GM12872 (cell line): ENCODE measurements around the gene SLC25A26.

Experiments used
- TF ChIP-seq, protein P1 (sequence below): IDR thresholded peaks from 3 replicates; pipeline ENCODE4 v1.5.1; 2011; ENCODE audit warnings: low read depth, mild to moderate bottlenecking, low read length, moderate library complexity; ENCODE audit not compliant: insufficient read depth

Gene SLC25A26

DNA sequence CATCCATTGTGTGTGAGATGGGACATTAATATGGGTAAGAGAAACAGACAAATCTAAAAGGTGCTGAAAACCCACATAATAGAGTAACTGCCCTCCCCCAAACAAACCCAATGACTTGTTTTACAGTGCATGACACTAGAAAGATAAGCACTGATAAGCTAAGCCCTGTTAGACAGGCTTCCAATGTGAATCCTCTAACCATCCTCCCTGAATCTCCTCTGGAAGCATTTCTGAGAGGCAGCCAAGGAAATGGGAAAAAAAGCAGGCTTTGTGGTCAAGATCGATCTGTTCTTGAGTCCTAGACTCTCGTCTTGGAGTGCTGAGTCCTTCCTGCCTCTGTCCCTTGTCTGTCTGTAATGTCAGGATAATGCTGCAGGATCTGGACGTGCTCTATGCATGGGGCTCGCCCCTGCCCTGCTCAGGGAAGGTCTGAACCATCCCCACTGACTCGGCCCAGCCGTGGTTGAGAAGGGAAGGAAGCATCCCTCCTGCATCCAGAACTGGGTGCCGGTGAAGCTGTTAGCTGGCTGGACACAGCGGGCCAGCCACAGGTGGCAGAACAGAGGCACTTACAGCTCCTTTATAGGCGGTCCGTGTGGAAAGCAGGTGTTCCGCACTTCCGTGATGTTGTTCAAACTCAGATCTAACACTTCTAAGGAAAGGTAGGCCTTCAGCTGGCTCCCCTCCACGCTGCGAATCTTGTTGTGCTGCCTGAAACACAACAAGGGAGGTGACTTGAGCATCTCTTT, 195.9 kb downstream of the SLC25A26 start:
- TF ChIP-seq, protein P1, sequence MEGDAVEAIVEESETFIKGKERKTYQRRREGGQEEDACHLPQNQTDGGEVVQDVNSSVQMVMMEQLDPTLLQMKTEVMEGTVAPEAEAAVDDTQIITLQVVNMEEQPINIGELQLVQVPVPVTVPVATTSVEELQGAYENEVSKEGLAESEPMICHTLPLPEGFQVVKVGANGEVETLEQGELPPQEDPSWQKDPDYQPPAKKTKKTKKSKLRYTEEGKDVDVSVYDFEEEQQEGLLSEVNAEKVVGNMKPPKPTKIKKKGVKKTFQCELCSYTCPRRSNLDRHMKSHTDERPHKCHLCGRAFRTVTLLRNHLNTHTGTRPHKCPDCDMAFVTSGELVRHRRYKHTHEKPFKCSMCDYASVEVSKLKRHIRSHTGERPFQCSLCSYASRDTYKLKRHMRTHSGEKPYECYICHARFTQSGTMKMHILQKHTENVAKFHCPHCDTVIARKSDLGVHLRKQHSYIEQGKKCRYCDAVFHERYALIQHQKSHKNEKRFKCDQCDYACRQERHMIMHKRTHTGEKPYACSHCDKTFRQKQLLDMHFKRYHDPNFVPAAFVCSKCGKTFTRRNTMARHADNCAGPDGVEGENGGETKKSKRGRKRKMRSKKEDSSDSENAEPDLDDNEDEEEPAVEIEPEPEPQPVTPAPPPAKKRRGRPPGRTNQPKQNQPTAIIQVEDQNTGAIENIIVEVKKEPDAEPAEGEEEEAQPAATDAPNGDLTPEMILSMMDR = no peak

GRCh38 chr3:66418475-66418931, 197.7 kb downstream of the SLC25A26 start:
- TF ChIP-seq, protein P1 = no peak

GRCh38 chr3:66419036-66419435, 198.2 kb downstream of the SLC25A26 start:
- TF ChIP-seq, protein P1 = no peak

GRCh38 chr3:66423791-66424190, 203.0 kb downstream of the SLC25A26 start:
- TF ChIP-seq, protein P1 = no peak

- TF ChIP-seq, protein P1 = no peak
Observed at GRCh38 chr3:66425032-66425431, 204.2 kb downstream of the SLC25A26 start.

- TF ChIP-seq, protein P1 = no peak
Observed at GRCh38 chr3:66425576-66426114, 204.8 kb downstream of the SLC25A26 start.

DNA sequence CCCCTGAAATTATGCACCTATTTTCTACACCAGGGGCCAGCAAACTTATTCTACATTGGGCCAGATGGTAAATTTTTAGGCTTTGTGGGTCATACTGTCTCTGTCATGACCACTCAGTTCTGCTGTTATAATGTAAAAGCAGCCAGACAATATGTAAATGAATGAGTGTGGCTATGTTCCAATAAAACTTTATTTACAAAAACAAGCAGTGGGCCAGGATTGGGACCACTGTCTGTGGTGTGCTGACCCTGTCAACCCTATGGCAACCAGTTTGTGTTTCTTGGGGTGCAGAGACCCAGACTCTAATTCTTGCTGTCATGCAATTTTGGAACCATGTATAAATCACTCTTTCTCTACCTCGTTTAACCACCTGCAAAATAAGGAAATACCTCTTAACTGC, 205.3 kb downstream of the SLC25A26 start:
- TF ChIP-seq, protein P1 = no peak
